Retina (tissue), 1 donor: Measurements from ENCODE around the gene MZF1.

ENCODE experiments used
- DNase-seq: peaks from one replicate; pipeline ENCODE4 v3.0.0-alpha.2; 2016

MZF1 gene

DNA sequence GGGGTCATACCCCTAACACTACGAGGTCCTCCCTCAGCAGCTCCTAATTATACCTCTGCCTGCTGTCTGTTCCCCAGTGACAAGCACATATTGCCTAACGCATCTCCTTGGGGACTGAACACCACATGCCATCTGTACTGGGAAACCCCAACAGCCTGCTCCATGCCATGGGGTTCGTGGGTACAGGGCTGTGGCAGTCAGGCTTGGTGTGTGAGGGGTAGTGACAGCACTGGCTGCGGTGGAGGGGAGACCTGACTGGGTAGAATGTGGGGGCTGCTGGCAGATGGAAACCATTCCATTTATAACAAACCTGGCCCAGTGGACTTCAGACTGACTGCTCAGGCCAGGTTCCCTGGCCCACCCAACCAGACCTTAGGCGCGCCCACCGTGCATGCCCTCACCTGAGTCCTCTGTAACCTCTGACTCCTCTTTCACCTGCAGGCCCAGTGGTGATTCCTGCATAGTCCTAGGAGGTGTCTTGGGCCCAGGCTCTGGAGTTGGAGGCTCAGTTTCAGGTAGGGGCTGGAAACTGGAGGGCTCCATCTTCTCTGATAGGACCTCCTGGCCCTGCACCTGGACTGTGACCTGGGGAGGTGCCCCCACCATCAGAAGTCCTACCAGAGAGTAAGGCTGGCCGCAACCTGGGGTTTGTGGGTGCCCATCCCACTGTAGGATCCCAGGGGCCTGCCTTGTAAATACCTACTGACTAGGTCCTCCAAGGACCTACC lies 3.0 kb downstream of the MZF1 start:
- DNase-seq: no peak

GRCh38 chr19:58569191-58569942 lies 3.8 kb downstream of the MZF1 start:
- DNase-seq: no peak

- no peak for DNase-seq
Measured at GRCh38 chr19:58568453-58569130, 4.5 kb downstream of the MZF1 start.

- no peak for DNase-seq
Measured at GRCh38 chr19:58566989-58567388, 6.1 kb downstream of the MZF1 start.

DNA sequence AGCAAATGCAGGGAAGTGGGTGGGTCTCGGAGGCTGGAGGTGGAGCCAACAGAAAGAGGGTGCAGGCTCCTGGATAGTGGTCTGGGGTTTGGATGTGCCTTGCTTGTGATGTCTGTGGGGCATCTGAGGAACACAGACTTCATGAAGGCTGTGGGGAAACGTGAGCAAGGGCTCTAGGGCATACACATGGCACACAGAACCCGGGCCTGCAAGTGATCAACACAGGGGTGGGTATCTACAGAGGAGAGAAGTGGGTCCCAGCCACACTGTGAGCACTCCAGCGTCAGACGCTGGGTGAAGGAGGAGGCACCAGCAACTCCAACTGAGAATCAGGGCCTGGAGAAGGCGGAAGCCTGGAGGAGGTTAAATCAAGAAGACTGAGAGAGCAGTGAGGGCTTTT lies 9.3 kb downstream of the MZF1 start:
- DNase-seq: no peak

DNA sequence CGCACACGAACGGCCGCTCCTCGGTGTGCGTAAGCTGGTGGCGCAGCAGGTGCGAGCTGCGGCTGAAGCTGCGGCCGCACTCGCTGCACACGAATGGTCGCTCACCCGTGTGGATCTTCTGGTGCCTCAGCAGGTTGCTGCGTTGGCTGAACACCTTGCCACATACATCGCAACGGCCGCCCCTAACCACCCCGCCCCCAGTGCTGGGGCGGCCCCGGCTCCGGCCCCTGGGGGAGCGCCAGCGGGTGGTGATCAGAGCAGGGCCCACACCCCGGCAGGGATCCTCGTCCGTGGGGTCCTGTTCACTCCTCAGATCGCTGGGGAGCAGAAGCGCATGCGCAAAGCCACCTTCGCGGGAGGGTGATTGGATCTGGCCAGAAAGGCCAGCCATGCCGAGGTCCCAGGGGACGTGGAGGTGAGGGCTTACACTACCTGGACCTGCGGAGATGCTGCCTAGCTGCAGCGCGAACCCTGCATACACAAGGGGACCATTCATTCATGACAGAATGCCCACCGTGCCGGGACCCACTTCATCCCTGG lies 10.0 kb downstream of the MZF1 start:
- DNase-seq: peak; percentile 84

GRCh38 chr19:58562122-58563033 lies 10.8 kb downstream of the MZF1 start:
- peak; percentile 87 for DNase-seq

DNA sequence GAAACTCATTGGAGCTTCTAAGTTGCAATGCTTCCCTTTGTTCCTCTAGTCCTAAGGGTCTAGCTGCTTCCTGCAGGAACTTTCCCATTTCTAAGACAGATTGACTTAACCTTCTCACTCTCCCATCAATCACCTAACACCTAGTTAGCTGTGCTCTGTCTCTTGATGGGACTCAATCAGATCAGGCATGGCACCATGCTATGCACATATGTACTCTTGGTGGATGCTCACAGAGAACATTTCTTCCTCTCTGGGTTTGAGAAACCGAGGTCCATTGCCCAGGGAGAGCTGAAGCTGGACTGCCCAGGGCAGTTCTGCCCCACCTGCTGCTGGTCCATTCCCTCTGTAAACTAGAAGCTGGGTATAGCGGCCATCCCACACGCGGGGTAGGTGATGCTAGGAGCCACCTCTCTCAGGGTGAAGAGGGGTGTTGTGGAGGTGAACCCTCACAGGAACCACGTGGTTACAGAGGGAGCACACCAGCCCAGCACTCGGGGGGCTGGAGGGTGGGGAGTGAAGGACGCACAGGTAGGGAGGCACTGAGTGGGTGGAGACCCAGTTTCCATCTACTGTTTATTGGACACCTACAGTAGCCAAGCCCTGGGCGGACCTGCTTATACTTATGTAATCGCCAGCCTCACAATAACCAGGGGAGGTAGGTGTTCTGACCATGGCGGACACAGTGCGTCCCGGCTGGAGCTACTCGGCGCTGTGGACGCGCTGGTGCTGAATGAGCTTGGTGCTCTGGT lies 11.6 kb downstream of the MZF1 start:
- DNase-seq: no peak

- DNase-seq: no peak
Measured at GRCh38 chr19:58560921-58561320, 12.2 kb downstream of the MZF1 start.

DNA sequence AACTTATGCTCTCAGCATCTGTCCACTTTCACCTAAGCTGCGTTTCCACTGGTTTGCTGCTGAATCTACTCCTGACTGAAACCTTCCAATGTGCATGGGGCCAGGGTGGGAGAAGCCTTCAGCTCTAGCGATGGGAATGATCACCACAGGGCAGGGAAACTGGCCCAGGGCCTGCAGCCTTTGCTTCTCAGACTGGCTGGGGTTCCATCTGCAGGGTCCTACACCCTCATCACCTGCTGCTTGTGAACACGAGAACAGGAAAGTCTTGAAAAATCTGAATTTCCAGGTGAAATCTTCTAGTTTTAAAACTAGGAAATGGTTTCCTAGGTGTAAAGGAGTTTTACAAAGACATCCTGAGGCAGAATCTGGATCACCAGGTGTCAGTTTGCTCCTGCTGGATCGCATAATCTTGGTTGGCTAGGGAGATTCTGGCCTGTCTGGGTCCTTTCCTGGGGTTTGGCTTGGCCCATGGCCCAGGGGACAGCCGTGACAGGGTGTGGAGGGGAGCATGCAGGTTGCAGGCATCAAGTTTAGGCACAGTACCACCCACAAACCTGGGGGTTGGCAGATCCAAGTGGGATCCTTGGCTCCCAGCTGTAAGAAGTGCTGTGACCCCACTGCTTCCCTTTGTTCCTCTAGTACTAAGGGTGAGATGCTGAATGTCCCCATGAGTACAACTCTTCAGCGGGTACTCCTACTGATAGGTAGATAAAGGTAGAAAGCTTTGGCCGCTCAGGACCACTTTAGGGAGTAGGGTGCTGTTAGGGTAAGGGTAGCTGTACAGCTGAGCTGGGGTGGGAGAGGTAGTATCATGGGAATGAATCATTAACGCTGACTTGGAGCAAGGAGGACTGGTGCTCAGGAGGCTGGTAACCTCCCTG lies 12.9 kb downstream of the MZF1 start:
- no peak for DNase-seq

DNA sequence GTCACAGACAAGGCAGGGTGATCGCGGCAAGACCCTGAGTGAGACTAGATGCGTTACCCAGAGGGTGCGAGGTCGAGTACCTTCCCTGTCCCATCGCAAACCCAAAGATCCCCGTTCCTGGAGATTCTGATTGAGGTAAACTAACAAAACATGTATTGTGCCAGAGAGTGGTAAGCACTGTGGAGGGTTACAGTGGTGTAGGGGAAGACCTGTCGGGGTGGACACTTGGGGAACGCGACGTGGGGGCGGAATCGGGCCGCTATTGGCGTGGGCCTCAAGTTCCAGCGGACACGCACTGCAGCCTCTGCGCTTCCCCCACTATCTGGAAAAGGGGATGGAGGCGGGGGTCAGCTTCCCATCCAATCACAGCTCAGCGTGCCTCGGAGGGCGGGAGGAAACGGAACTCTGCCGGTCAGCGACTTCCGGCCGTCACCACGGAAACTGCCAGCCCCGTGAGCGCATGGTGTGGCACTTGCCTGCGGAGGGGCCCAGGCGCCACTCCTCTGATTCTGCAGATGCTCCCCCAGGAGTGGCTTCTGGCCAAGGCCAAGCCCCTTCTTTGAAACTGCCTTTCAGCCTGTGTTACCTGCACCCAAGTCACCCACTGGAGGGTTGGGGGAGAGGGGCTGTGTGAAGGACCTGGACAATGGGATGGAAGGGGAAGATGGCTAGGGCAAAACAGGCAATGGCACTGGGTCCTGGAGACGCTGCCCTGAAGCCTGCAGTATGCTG lies 13.7 kb downstream of the MZF1 start:
- peak; percentile 93 for DNase-seq

DNA sequence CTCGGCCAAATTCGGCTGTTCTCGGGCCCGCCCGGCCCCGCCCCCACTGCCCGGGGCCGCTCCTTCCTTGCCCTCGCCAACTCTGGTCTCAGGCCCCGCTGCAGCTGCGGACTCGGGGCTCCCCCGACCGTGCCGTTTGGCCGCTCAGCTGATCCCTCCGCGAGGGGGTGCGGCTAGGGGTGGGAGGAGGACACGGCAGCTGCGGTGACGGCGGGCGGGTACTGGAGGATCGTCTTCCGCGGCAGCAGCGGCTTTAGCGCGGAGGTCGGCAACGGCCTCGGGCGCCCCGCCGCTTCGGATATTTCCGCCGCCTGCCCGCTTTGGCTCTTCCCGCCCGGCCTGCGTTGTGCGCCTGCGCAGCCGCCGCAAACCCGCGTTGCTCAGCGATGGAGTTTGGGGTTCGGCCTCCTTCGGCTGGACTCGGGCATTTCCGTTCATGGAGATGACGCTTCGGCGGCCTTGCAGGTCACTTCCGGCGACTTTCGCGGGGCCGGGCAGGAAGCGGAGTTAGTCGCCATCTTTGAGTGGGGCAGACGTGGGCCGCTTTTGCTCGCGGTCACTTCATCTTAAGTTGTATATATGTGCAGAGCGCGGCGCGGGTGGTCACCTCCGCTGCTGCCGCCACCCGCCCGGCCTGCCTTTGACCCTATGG lies 14.4 kb downstream of the MZF1 start:
- peak; percentile 99 for DNase-seq

DNA sequence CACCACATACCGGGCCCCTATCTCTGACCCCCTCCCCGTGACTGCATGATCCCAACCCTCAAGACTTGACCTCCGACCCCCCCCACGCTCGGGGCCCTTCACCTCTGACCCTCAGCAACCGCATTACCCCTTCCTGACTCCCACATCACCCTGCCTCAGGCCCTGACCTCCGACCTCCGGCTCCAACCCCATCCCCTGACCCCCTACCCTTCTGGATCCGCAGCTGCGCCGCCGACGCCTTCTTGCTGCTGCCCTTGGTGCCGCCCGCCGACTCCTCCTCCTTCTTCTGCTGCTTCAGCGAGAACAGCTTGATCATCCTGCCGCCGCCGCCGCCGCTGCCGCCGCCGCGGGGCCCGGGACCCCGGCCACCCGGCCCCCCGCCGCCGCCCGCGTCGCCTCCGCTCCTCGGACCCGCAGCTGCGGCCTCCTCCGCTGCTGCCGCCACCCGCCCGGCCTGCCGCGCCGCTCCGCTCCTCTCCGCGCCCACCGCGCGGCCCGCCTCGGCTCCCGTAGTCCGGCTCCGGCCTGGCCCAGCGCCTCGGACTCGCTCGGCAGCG lies 15.0 kb downstream of the MZF1 start, which contains the start of gene UBE2M:
TSS of gene UBE2M (minus strand) at position 546 of the 557 bp plus-strand sequence. CDS start at position 316, 230 bp downstream.
- DNase-seq: no peak

GRCh38 chr19:58557221-58558065 lies 15.7 kb downstream of the MZF1 start:
- DNase-seq: no peak

- no peak for DNase-seq
Measured at GRCh38 chr19:58556622-58557220, 16.4 kb downstream of the MZF1 start.

- DNase-seq: no peak
Measured at GRCh38 chr19:58555920-58556621, 17.1 kb downstream of the MZF1 start.

DNA sequence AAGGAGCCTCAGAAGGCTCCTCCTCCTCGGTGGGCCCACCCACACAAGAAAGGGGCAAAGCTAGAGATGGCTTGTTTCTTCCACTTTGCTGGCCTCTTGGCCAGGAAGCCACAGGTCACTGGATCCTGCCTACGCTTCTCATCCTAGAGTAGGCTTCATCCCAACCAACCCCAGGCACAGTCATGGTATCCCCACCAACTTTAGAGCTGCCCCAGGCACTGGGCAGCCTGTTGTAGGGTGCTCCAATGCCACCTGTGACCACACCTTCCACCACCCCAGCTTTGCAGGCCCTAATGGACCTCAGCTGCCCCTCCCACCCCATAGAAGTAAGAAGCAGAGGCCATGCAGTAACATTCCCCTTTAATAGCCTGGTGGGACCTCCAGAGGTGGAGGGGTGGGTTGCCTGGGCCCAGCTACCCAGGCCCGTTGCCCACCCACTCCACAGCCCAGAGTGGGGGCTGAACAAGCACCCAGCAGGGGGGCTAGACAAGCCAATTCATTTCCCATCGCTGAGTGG lies 17.7 kb downstream of the MZF1 start:
- DNase-seq: no peak
